HG03175 (cell line): Measurements from ENCODE around the gene SLC6A3.

ENCODE experiments used
- ATAC-seq: cut with Tn5 transposase; IDR thresholded peaks from one replicate; pipeline ENCODE4 v1.9.1; 2021; ENCODE audit warnings: mild to moderate bottlenecking, moderate library complexity; ENCODE audit not compliant: unreplicated experiment

Gene SLC6A3

GRCh38 chr5:1445313-1445688 is at the start of gene SLC6A3:
SLC6A3 (minus strand) TSS chr5:1445440; CDS start chr5:1443197, 2,243 bp downstream.
- ATAC-seq, result no peak

GRCh38 chr5:1493941-1494340 is 48.7 kb upstream of the SLC6A3 start:
- ATAC-seq, result no peak

- no peak for ATAC-seq
Measured at GRCh38 chr5:1493413-1493812, 48.2 kb upstream of the SLC6A3 start.

GRCh38 chr5:1492757-1493156 is 47.5 kb upstream of the SLC6A3 start:
- no peak for ATAC-seq

GRCh38 chr5:1490376-1490775 is 45.1 kb upstream of the SLC6A3 start:
- peak; percentile 21 for ATAC-seq

- ATAC-seq, result no peak
Measured at GRCh38 chr5:1489754-1490153, 44.5 kb upstream of the SLC6A3 start.

GRCh38 chr5:1488882-1489680 is 43.8 kb upstream of the SLC6A3 start:
- ATAC-seq, result peak; percentile 60

GRCh38 chr5:1487079-1487764 is 42.0 kb upstream of the SLC6A3 start:
- ATAC-seq, result no peak

GRCh38 chr5:1486271-1486670 is 41.0 kb upstream of the SLC6A3 start:
- no peak for ATAC-seq

- ATAC-seq, result no peak
Measured at GRCh38 chr5:1485579-1486118, 40.4 kb upstream of the SLC6A3 start.

GRCh38 chr5:1484730-1485578 is 39.7 kb upstream of the SLC6A3 start:
- ATAC-seq, result peak; percentile 63

- no peak for ATAC-seq
Measured at GRCh38 chr5:1483856-1484729, 38.9 kb upstream of the SLC6A3 start.

- no peak for ATAC-seq
Measured at GRCh38 chr5:1483064-1483463, 37.8 kb upstream of the SLC6A3 start.

- no peak for ATAC-seq
Measured at GRCh38 chr5:1481959-1482331, 36.7 kb upstream of the SLC6A3 start.

- ATAC-seq, result no peak
Measured at GRCh38 chr5:1481266-1481958, 36.2 kb upstream of the SLC6A3 start.

- ATAC-seq, result no peak
Measured at GRCh38 chr5:1480806-1481205, 35.6 kb upstream of the SLC6A3 start.

GRCh38 chr5:1480217-1480616 is 35.0 kb upstream of the SLC6A3 start:
- ATAC-seq, result no peak

- ATAC-seq, result no peak
Measured at GRCh38 chr5:1479581-1480188, 34.4 kb upstream of the SLC6A3 start.

- ATAC-seq, result no peak
Measured at GRCh38 chr5:1479066-1479465, 33.8 kb upstream of the SLC6A3 start.
